SIG-M5 (cell line): Measurements from ENCODE around the gene SLC16A9.
"Not testable (repeated sequence)": the region's sequence is repeated elsewhere in the genome, so short reads cannot be mapped to it uniquely, and the experiment has no call there.

Experiments used
- DNase-seq: peaks from one replicate; lab custom pipeline; 2025; lab: John Stamatoyannopoulos, UW

Gene SLC16A9

GRCh38 chr10:59674215-59674836, 35.3 kb downstream of the SLC16A9 start:
- no peak for DNase-seq

GRCh38 chr10:59672150-59672875, 37.3 kb downstream of the SLC16A9 start:
- no peak for DNase-seq

GRCh38 chr10:59670269-59670668, 39.4 kb downstream of the SLC16A9 start:
- DNase-seq = no peak

GRCh38 chr10:59668096-59668495, 41.6 kb downstream of the SLC16A9 start:
- no peak for DNase-seq

GRCh38 chr10:59666310-59666709, 43.3 kb downstream of the SLC16A9 start:
- DNase-seq = no peak

GRCh38 chr10:59663213-59663612, 46.4 kb downstream of the SLC16A9 start:
- DNase-seq = not testable (repeated sequence)

GRCh38 chr10:59657724-59658123, 51.9 kb downstream of the SLC16A9 start:
- DNase-seq = no peak

GRCh38 chr10:59655309-59655708, 54.3 kb downstream of the SLC16A9 start:
- DNase-seq = no peak

GRCh38 chr10:59654007-59654406, 55.6 kb downstream of the SLC16A9 start:
- peak; percentile 42 for DNase-seq

- DNase-seq = no peak
These were observed 57.7 kb downstream of the SLC16A9 start for GRCh38 chr10:59651902-59652301.

- no peak for DNase-seq
These were observed 59.9 kb downstream of the SLC16A9 start for GRCh38 chr10:59649606-59650346.

- no peak for DNase-seq
These were observed 60.9 kb downstream of the SLC16A9 start for GRCh38 chr10:59648711-59649201.

- DNase-seq = no peak
These were observed 64.8 kb downstream of the SLC16A9 start for GRCh38 chr10:59644841-59645240.

GRCh38 chr10:59641688-59642087, 68.0 kb downstream of the SLC16A9 start:
- DNase-seq = not testable (repeated sequence)

GRCh38 chr10:59635502-59636290, 74.0 kb downstream of the SLC16A9 start:
- no peak for DNase-seq

- no peak for DNase-seq
These were observed 75.5 kb downstream of the SLC16A9 start for GRCh38 chr10:59634102-59634501.

- DNase-seq = no peak
These were observed 76.6 kb downstream of the SLC16A9 start for GRCh38 chr10:59633063-59633462.

GRCh38 chr10:59631882-59632807, 77.5 kb downstream of the SLC16A9 start:
- DNase-seq = no peak

GRCh38 chr10:59631237-59631636, 78.4 kb downstream of the SLC16A9 start:
- no peak for DNase-seq

GRCh38 chr10:59628965-59629364, 80.7 kb downstream of the SLC16A9 start:
- DNase-seq = no peak

- no peak for DNase-seq
These were observed 81.2 kb downstream of the SLC16A9 start for GRCh38 chr10:59628456-59628855.
